Measurements from ENCODE around the gene DNAJC27.
A peak's percentile ranks its signal among the peaks of the same experiment; 100 is the strongest.

The DNAJC27 gene

DNA sequence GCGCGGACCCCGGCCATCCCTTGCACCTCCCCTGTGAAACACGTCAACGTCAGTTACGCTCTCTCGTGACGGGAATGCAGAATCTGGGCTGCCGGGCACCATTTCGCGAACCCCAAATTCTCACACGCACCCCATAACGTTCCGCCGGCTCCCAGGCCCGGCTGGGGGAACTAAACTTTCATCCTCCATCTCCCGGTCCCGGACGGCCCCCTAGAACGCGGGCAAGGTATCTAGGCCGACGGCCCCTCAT lies 544 bp downstream of the DNAJC27 start:
- no peaks in the 10 kb centered on the region for H3K4me1 ChIP-seq (ENCODE audit: control insufficient read depth, insufficient read depth, low read length)
- H3K27me3 ChIP-seq (ENCODE audit: control insufficient read depth, insufficient read depth, low read length): no peaks in the 10 kb centered on the region
- H3K9me3 ChIP-seq (ENCODE audit: control insufficient read depth, insufficient read depth, low read length): no peaks in the 10 kb centered on the region
- DNase-seq (ENCODE audit: low read depth, low spot score): no peak
- no CpG with 5 or more reads among the region's 23 CpGs for WGBS (ENCODE audit: insufficient coverage, insufficient read length)
- H3K27ac ChIP-seq (ENCODE audit: low read length): no peak overlapping the region
- H3K4me3 ChIP-seq (ENCODE audit: low read length): peak overlapping the region; percentile 95
- H3K36me3 ChIP-seq (ENCODE audit: control insufficient read depth, insufficient read depth, low read length): no peaks in the 10 kb centered on the region

DNA sequence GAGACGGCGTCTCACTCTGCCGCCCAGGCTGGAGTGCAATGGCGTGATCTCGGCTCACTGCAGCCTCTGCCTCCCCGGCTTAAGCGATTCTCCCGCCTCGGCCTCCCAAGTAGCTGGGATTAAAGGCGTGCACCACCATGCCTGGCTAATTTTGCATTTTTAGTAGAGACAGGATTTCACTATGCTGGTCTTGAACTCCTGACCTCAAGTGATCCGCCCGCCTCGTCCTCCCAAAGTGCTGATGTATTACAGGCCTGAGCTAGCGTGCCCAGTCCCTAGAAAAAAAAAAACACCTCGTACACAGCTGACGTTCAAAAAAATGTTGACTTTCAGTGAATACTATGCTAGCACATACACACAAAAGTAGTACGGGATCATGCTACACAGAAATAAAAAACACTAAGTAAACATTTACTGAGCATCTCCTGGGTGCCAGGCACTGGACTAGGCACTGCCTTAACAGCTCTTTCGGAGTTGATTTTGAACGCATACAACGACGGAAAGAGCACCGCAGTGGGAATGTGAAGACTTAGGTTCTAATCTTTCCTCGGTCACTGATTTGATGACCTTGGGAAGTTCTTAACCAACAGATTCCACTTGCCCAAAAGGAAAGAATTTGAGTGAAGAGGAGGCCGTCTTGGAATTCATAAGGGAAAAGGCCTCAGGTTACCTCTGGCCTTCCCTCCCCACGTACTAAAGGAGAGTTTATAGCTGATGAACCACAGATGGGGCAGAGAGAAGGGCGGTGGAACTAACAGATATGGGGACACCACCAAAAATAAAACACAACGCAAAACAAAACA lies 1.1 kb downstream of the DNAJC27 start:
- Histone ChIP-seq H3K4me3 (ENCODE audit: low read length) (peak overlapping the region; percentile 95), H3K27ac (ENCODE audit: low read length) (no peak overlapping the region), H3K9me3 (ENCODE audit: control insufficient read depth, insufficient read depth, low read length) (no peaks in the 10 kb centered on the region), H3K27me3 (ENCODE audit: control insufficient read depth, insufficient read depth, low read length) (no peaks in the 10 kb centered on the region), H3K4me1 (ENCODE audit: control insufficient read depth, insufficient read depth, low read length) (no peaks in the 10 kb centered on the region), H3K36me3 (ENCODE audit: control insufficient read depth, insufficient read depth, low read length) (no peaks in the 10 kb centered on the region)
- no CpG with 5 or more reads among the region's 27 CpGs for WGBS (ENCODE audit: insufficient coverage, insufficient read length)
- no peak for DNase-seq (ENCODE audit: low read depth, low spot score)

DNA sequence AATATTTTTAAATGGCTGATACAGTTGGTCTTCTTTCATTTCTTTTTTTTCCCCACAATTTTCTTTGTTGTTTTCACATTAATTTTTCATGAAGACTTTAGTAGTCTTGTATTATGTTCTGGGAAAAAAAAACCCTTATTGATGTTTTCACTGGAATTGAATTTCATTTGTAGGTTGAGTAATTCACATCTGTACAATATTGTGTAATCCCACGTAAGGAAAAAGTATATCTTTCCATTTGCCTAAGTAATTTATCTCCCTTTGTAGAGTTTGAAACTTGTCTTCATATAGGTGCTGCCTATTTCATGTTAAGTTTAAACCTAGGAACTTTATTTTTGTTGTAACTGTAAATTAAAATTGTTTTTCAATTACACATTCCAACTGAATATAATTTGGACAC lies 2.0 kb downstream of the DNAJC27 start:
- Histone ChIP-seq H3K27ac (ENCODE audit: low read length) (no peak overlapping the region), H3K27me3 (ENCODE audit: control insufficient read depth, insufficient read depth, low read length) (no peaks in the 10 kb centered on the region), H3K4me1 (ENCODE audit: control insufficient read depth, insufficient read depth, low read length) (no peaks in the 10 kb centered on the region), H3K4me3 (ENCODE audit: low read length) (no peak overlapping the region), H3K36me3 (ENCODE audit: control insufficient read depth, insufficient read depth, low read length) (no peaks in the 10 kb centered on the region), H3K9me3 (ENCODE audit: control insufficient read depth, insufficient read depth, low read length) (no peaks in the 10 kb centered on the region)
- no peak for DNase-seq (ENCODE audit: low read depth, low spot score)
- WGBS (ENCODE audit: insufficient coverage, insufficient read length): no CpG with 5 or more reads among the region's 1 CpG

- DNase-seq (ENCODE audit: low read depth, low spot score): no peak
- WGBS (ENCODE audit: insufficient coverage, insufficient read length): no CpG with 5 or more reads among the region's 1 CpG
- H3K9me3 ChIP-seq (ENCODE audit: control insufficient read depth, insufficient read depth, low read length): no peaks in the 10 kb centered on the region
- no peaks in the 10 kb centered on the region for H3K27me3 ChIP-seq (ENCODE audit: control insufficient read depth, insufficient read depth, low read length)
- H3K4me3 ChIP-seq (ENCODE audit: low read length): no peak overlapping the region
- H3K36me3 ChIP-seq (ENCODE audit: control insufficient read depth, insufficient read depth, low read length): no peaks in the 10 kb centered on the region; the same call in 1 of the 2 replicates
- H3K27ac ChIP-seq (ENCODE audit: low read length): no peak overlapping the region
- H3K4me1 ChIP-seq (ENCODE audit: control insufficient read depth, insufficient read depth, low read length): no peaks in the 10 kb centered on the region
Measured at GRCh38 chr2:24961903-24962302, 9.9 kb downstream of the DNAJC27 start.

- no peak overlapping the region for H3K27ac ChIP-seq (ENCODE audit: low read length)
- no peaks in the 10 kb centered on the region for H3K9me3 ChIP-seq (ENCODE audit: control insufficient read depth, insufficient read depth, low read length)
- no peaks in the 10 kb centered on the region for H3K4me1 ChIP-seq (ENCODE audit: control insufficient read depth, insufficient read depth, low read length)
- no peak overlapping the region for H3K4me3 ChIP-seq (ENCODE audit: low read length)
- no peaks in the 10 kb centered on the region for H3K27me3 ChIP-seq (ENCODE audit: control insufficient read depth, insufficient read depth, low read length)
- no peak for DNase-seq (ENCODE audit: low read depth, low spot score)
- H3K36me3 ChIP-seq (ENCODE audit: control insufficient read depth, insufficient read depth, low read length): no peaks in the 10 kb centered on the region; the same call in 1 of the 2 replicates
Measured at GRCh38 chr2:24959761-24960160, 12.0 kb downstream of the DNAJC27 start.

- Histone ChIP-seq H3K9me3 (ENCODE audit: control insufficient read depth, insufficient read depth, low read length) (no peaks in the 10 kb centered on the region), H3K27me3 (ENCODE audit: control insufficient read depth, insufficient read depth, low read length) (no peaks in the 10 kb centered on the region), H3K27ac (ENCODE audit: low read length) (no peak overlapping the region), H3K4me3 (ENCODE audit: low read length) (no peak overlapping the region), H3K4me1 (ENCODE audit: control insufficient read depth, insufficient read depth, low read length) (no peaks in the 10 kb centered on the region), H3K36me3 (ENCODE audit: control insufficient read depth, insufficient read depth, low read length) (no peaks in the 10 kb centered on the region; the same call in 1 of the 2 replicates)
- DNase-seq (ENCODE audit: low read depth, low spot score): no peak
- WGBS (ENCODE audit: insufficient coverage, insufficient read length): no CpG with 5 or more reads among the region's 3 CpGs
Measured at GRCh38 chr2:24958411-24958935, 13.3 kb downstream of the DNAJC27 start.

DNA sequence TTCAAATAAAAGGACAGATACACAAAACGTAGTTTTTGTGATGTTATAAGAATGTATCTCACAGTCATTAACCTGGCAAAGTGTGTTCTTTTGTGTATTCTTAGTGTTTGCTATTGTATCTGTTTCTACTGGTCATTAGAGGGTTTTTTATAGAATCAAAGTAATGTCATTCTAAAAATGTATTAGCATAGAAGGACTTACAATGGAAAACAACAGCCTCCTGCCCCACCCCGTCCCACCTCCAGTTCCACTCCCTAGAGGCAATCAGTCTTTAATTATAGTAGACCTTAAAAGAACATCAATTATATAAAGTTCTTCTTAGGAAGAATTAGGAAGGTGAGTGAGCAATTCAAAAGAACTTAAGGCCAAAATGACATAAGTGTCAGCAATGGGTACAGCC lies 13.8 kb downstream of the DNAJC27 start:
- Histone ChIP-seq H3K27ac (ENCODE audit: low read length) (no peak overlapping the region), H3K36me3 (ENCODE audit: control insufficient read depth, insufficient read depth, low read length) (no peaks in the 10 kb centered on the region; the same call in 1 of the 2 replicates), H3K4me3 (ENCODE audit: low read length) (no peak overlapping the region), H3K27me3 (ENCODE audit: control insufficient read depth, insufficient read depth, low read length) (no peaks in the 10 kb centered on the region), H3K4me1 (ENCODE audit: control insufficient read depth, insufficient read depth, low read length) (no peaks in the 10 kb centered on the region), H3K9me3 (ENCODE audit: control insufficient read depth, insufficient read depth, low read length) (no peaks in the 10 kb centered on the region)
- DNase-seq (ENCODE audit: low read depth, low spot score): no peak
- no CpG with 5 or more reads among the region's 2 CpGs for WGBS (ENCODE audit: insufficient coverage, insufficient read length)

DNA sequence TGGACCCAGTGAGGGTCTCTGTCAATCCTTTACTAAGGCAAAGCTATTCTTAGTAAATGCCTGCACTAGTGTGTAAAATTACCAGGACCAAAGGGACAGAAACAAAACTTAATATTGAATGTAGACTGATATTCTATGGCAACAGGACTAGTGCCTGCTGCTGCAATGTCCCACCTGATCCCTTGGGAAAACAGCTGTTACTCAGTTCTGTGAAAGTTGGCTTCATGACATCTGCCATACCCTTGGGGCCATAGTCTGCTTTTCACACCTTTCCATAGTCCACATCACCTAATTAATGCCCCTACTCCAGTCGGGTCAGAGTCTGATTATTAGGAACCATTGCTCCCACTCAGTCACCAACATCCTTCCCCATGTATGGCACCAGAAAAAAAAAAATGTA lies 14.5 kb downstream of the DNAJC27 start:
- Histone ChIP-seq H3K4me3 (ENCODE audit: low read length) (no peak overlapping the region), H3K27me3 (ENCODE audit: control insufficient read depth, insufficient read depth, low read length) (no peaks in the 10 kb centered on the region), H3K9me3 (ENCODE audit: control insufficient read depth, insufficient read depth, low read length) (no peaks in the 10 kb centered on the region), H3K27ac (ENCODE audit: low read length) (no peak overlapping the region), H3K4me1 (ENCODE audit: control insufficient read depth, insufficient read depth, low read length) (no peaks in the 10 kb centered on the region), H3K36me3 (ENCODE audit: control insufficient read depth, insufficient read depth, low read length) (no peaks in the 10 kb centered on the region; the same call in 1 of the 2 replicates)
- no peak for DNase-seq (ENCODE audit: low read depth, low spot score)
- WGBS (ENCODE audit: insufficient coverage, insufficient read length): no CpG with 5 or more reads among the region's 1 CpG

DNA sequence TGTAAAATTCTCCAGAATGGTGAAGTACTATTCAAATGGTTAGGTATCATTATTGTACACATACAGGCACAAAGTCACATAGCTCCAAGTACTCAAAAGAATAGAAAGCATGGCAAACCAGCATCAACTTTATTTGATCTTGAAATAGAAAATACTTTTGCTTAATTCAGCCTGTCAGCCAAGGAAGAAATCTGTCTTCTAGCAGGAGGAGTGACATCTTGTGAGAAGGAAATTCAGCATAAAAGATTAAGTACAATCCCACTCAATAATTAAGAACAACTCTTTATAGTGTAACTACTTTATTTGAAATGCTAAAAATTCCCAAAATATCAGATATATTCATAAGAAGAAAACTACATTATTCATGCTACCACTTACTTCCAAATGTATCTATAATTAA lies 15.8 kb downstream of the DNAJC27 start:
- Histone ChIP-seq H3K4me3 (ENCODE audit: low read length) (no peak overlapping the region), H3K27ac (ENCODE audit: low read length) (no peak overlapping the region), H3K4me1 (ENCODE audit: control insufficient read depth, insufficient read depth, low read length) (no peaks in the 10 kb centered on the region), H3K36me3 (ENCODE audit: control insufficient read depth, insufficient read depth, low read length) (no peaks in the 10 kb centered on the region; the same call in 1 of the 2 replicates), H3K27me3 (ENCODE audit: control insufficient read depth, insufficient read depth, low read length) (no peaks in the 10 kb centered on the region), H3K9me3 (ENCODE audit: control insufficient read depth, insufficient read depth, low read length) (no peaks in the 10 kb centered on the region)
- no peak for DNase-seq (ENCODE audit: low read depth, low spot score)

DNA sequence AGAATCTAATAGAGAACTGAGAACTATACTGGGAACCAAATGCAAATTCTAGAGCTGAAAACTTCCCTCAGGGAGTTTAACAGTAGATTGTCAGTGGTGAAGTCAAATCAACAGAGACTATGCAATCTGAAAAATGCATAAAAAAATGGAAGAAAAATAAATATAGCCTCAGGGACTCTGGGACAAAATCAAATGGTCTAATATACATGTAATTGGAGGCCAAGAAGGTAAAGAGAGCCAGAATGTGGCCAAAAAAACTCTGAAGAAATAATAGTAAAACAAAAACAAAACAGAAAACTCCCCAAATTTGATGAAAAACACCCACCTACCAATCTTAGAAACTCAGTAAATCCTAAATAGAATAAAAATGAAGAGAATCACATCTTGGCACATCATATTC lies 16.5 kb downstream of the DNAJC27 start:
- H3K4me3 ChIP-seq (ENCODE audit: low read length): no peak overlapping the region
- no peaks in the 10 kb centered on the region; the same call in 1 of the 2 replicates for H3K36me3 ChIP-seq (ENCODE audit: control insufficient read depth, insufficient read depth, low read length)
- no peak for DNase-seq (ENCODE audit: low read depth, low spot score)
- H3K9me3 ChIP-seq (ENCODE audit: control insufficient read depth, insufficient read depth, low read length): no peaks in the 10 kb centered on the region
- H3K27ac ChIP-seq (ENCODE audit: low read length): no peak overlapping the region
- H3K4me1 ChIP-seq (ENCODE audit: control insufficient read depth, insufficient read depth, low read length): no peaks in the 10 kb centered on the region
- no peaks in the 10 kb centered on the region for H3K27me3 ChIP-seq (ENCODE audit: control insufficient read depth, insufficient read depth, low read length)

DNA sequence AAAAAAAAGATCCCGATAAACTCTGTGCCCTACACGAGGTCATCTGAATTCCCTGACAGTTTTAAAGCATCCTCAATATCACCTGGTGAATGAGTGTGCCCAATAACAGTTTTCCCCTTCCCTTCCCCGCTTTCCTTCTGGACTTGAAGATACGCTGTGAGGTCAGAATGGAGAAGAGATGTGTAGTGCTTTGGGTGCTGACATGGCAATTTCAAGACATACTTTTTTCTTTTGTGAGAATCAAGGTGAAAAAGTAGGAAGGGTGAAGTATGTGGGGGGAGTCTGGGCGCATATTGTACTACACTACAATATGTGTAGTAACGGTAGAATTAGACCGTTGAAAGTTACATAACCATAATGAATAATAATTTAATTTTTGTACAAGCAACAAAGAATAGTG lies 21.7 kb downstream of the DNAJC27 start:
- WGBS (ENCODE audit: insufficient coverage, insufficient read length): no CpG with 5 or more reads among the region's 7 CpGs
- H3K27me3 ChIP-seq (ENCODE audit: control insufficient read depth, insufficient read depth, low read length): no peaks in the 10 kb centered on the region
- no peak overlapping the region for H3K4me3 ChIP-seq (ENCODE audit: low read length)
- no peak for DNase-seq (ENCODE audit: low read depth, low spot score)
- no peaks in the 10 kb centered on the region for H3K9me3 ChIP-seq (ENCODE audit: control insufficient read depth, insufficient read depth, low read length)
- peaks cover 2% of the 10 kb centered on the region; the same call in 1 of the 2 replicates for H3K36me3 ChIP-seq (ENCODE audit: control insufficient read depth, insufficient read depth, low read length)
- no peak overlapping the region for H3K27ac ChIP-seq (ENCODE audit: low read length)
- no peaks in the 10 kb centered on the region for H3K4me1 ChIP-seq (ENCODE audit: control insufficient read depth, insufficient read depth, low read length)

Data from iPS DF 6.9 (cell line).